PC-9 (cell line): ENCODE measurements around the gene UBAC1. TPM values are rescaled to one million over a fixed set of nuclear protein-coding genes. Genes with fewer than 3 reads are reported as not detected.

Experiments
- BruUV-seq: library from RNA; stranded (reverse); fragments of 400-500 nt; replicated peaks from 2 replicates; lab custom pipeline; 2021; lab: Mats Ljungman, UMichigan
- CTCF ChIA-PET: fragments of 300-600 bp; sonication (Branson Sonifier 250); formaldehyde crosslinking; loops from one replicate; lab custom pipeline; 2022; ENCODE audit warnings: antibody characterized with exemption; lab: Charles Lee
- POLR2A ChIA-PET: fragments of 300-600 bp; sonication (Branson Sonifier 250); formaldehyde crosslinking; loops from one replicate; lab custom pipeline; 2022; ENCODE audit warnings: antibody characterized with exemption; ENCODE audit not compliant: unreplicated experiment; lab: Charles Lee
- DNase-seq, 2 experiments: peaks; one replicate each; pipeline versions ENCODE4 v3.0.0 to v3.0.0-alpha.2; 2015 to 2022; ENCODE audit warnings: mixed read lengths in 1 of 2
- H2AFZ ChIP-seq: fragments of 200-600 bp; sonication (generic); 2 replicates; pipeline ENCODE4 v1.8.1; 2017; ENCODE audit warnings: antibody characterized with exemption
- H3F3A ChIP-seq: fragments of 200-600 bp; sonication (generic); 2 replicates; pipeline ENCODE4 v1.8.1; 2017; ENCODE audit warnings: antibody characterized with exemption, mild to moderate bottlenecking, low read depth; ENCODE audit not compliant: insufficient read depth
- H3K27ac ChIP-seq: fragments of 200-600 bp; sonication (generic); 2 replicates; pipeline ENCODE4 v1.6.1; 2016; ENCODE audit warnings: mixed run types
- H3K27me3 ChIP-seq: fragments of 200-600 bp; sonication (generic); 2 replicates; pipeline ENCODE4 v1.6.1; 2016; ENCODE audit warnings: low read depth, mixed run types; ENCODE audit not compliant: insufficient read depth
- H3K36me3 ChIP-seq: fragments of 200-600 bp; sonication (generic); 2 replicates; pipeline ENCODE4 v1.6.1; 2016; ENCODE audit warnings: low read depth, mixed run types
- H3K4me1 ChIP-seq: fragments of 200-600 bp; sonication (generic); replicated peaks from 2 replicates; pipeline ENCODE4 v1.6.1; 2016; ENCODE audit warnings: mixed run types; ENCODE audit not compliant: insufficient read depth
- H3K4me2 ChIP-seq: fragments of 200-600 bp; sonication (generic); 2 replicates; pipeline ENCODE4 v1.6.1; 2017; ENCODE audit warnings: mixed run types
- H3K4me3 ChIP-seq: fragments of 200-600 bp; sonication (generic); 2 replicates; pipeline ENCODE4 v1.6.1; 2016; ENCODE audit warnings: mixed run types
- H3K79me2 ChIP-seq: fragments of 200-600 bp; sonication (generic); 2 replicates; pipeline ENCODE4 v1.6.1; 2017; ENCODE audit warnings: low read depth, mixed run types
- H3K9me2 ChIP-seq: fragments of 200-600 bp; sonication (generic); 2 replicates; pipeline ENCODE4 v1.8.1; 2017; ENCODE audit warnings: mild to moderate bottlenecking; ENCODE audit not compliant: insufficient read depth
- H3K9me3 ChIP-seq: fragments of 200-600 bp; sonication (generic); 2 replicates; pipeline ENCODE4 v1.8.1; 2016; ENCODE audit warnings: low read depth; ENCODE audit not compliant: insufficient read depth
- H4K20me1 ChIP-seq: fragments of 200-600 bp; sonication (generic); 2 replicates; pipeline ENCODE4 v1.8.1; 2017; ENCODE audit not compliant: insufficient read depth
- CTCF ChIP-seq: fragments of 200-600 bp; sonication (generic); conservative IDR thresholded peaks from 2 replicates; pipeline ENCODE4 v1.6.1; 2017; ENCODE audit warnings: mixed run types, antibody characterized with exemption, mild to moderate bottlenecking, moderate library complexity
- EZH2 ChIP-seq: fragments of 200-600 bp; sonication (generic); IDR thresholded peaks from 2 replicates; pipeline ENCODE4 v1.8.0; 2017; ENCODE audit warnings: antibody characterized with exemption, low read depth
- intact Hi-C: fragments of 100-400 bp; cut with micrococcal nuclease; formaldehyde crosslinking; loops from one replicate; pipeline ENCODE4 v1.10.0; 2022; ENCODE audit not compliant: unreplicated experiment
- total RNA-seq: library from RNA; stranded (reverse); gene quantifications from 2 replicates; pipeline ENCODE4 v1.2.3, GENCODE V29; 2021

UBAC1 gene
- total RNA-seq, 1 experiment from 2014 or later, result 27.6 TPM

GRCh38 chr9:135994501-135995192 lies 33.5 kb upstream of the UBAC1 start:
- intact Hi-C loops, result no loop called here

GRCh38 chr9:135993765-135994500 lies 32.8 kb upstream of the UBAC1 start:
- TF ChIP-seq CTCF, result no peak
- TF ChIP-seq EZH2, result no peak
- H3K9me2 ChIP-seq, result no peaks in the 10 kb centered on the region
- intact Hi-C loops, result no loop called here
- H3K27ac ChIP-seq, result no peak overlapping the region
- H3K9me3 ChIP-seq, result no peaks in the 10 kb centered on the region
- no TSS peak for BruUV-seq
- H3K4me3 ChIP-seq, result no peak overlapping the region
- no peaks in the 10 kb centered on the region for H3F3A ChIP-seq
- H2AFZ ChIP-seq, result no peak overlapping the region
- POLR2A ChIA-PET, result no interaction called here
- H3K27me3 ChIP-seq, result no peaks in the 10 kb centered on the region
- no peak for DNase-seq
- H4K20me1 ChIP-seq, result no peaks in the 10 kb centered on the region
- no peaks in the 10 kb centered on the region for H3K79me2 ChIP-seq
- no peaks in the 10 kb centered on the region for H3K4me1 ChIP-seq
- H3K36me3 ChIP-seq, result no peaks in the 10 kb centered on the region
- H3K4me2 ChIP-seq, result no peak overlapping the region
- CTCF ChIA-PET, result interaction anchor here (0.6 kb wide), 1 partner anchor 96 kb away, joined by 4 read pairs; no protein-coding TSS in a partner anchor

More at GRCh38 chr9:135994501-135995192, 33.5 kb upstream of the UBAC1 start:
- Histone ChIP-seq H3K4me3 (no peak overlapping the region), H3K9me3 (no peaks in the 10 kb centered on the region), H3K4me2 (no peak overlapping the region), H4K20me1 (no peaks in the 10 kb centered on the region), H3K36me3 (no peaks in the 10 kb centered on the region), H3F3A (no peaks in the 10 kb centered on the region), H3K27me3 (no peaks in the 10 kb centered on the region), H3K9me2 (no peaks in the 10 kb centered on the region), H3K79me2 (no peaks in the 10 kb centered on the region), H3K4me1 (no peaks in the 10 kb centered on the region), H2AFZ (no peak overlapping the region), H3K27ac (no peak overlapping the region)
- no peak for DNase-seq
- ChIA-PET POLR2A (no interaction called here), CTCF (interaction anchor here (0.6 kb wide), 1 partner anchor 95 kb away, joined by 4 read pairs; no protein-coding TSS in a partner anchor)
- TF ChIP-seq EZH2 (no peak), CTCF (no peak)
- no TSS peak for BruUV-seq

GRCh38 chr9:135993409-135993742 lies 32.2 kb upstream of the UBAC1 start:
- Histone ChIP-seq H3K79me2 (no peaks in the 10 kb centered on the region), H3K4me3 (no peak overlapping the region), H3K27me3 (no peaks in the 10 kb centered on the region), H3K4me2 (no peak overlapping the region), H3K9me2 (no peaks in the 10 kb centered on the region), H3F3A (no peaks in the 10 kb centered on the region), H4K20me1 (no peaks in the 10 kb centered on the region), H3K9me3 (no peaks in the 10 kb centered on the region), H3K4me1 (no peaks in the 10 kb centered on the region), H3K27ac (no peak overlapping the region), H2AFZ (no peak overlapping the region), H3K36me3 (no peaks in the 10 kb centered on the region)
- no TSS peak for BruUV-seq
- ChIA-PET CTCF (no interaction called here), POLR2A (no interaction called here)
- TF ChIP-seq CTCF (no peak), EZH2 (no peak)
- no peak for DNase-seq
- intact Hi-C loops, result no loop called here
